Measurements from ENCODE around the gene GSK3B. TPM values are rescaled to one million over a fixed set of nuclear protein-coding genes. Genes with fewer than 3 reads are reported as not detected.

The GSK3B gene
- total and polyA plus RNA-seq, 2 donors (not counting 1 experiment from before 2014, with no cell fraction given): 12.3 to 33.3 TPM

DNA sequence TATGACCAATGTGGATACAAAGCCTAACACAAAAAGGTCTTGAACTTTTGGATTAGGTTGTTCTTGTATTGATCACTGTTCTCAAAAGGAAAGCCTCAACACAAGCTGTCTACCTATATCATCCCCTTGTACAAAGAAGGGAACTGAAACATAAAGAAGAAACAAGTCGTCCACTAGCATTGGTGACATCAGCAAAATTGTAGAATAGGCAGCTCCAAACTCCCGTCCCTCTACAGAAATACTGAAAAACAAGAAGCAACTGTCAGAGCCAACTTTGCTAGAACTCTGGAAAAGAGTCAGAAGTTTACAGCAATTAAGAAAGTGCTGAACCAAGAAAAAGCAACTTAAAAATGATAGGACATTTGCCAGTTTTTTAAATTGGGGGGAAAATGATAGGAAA, 319.8 kb downstream of the GSK3B start:
- no peaks in the 10 kb centered on the region for H4K20me1 ChIP-seq (ENCODE audit: control insufficient read depth, insufficient read depth, low read length, poor library complexity, severe bottlenecking)
- Mint-ChIP-seq H3K27me3 (peaks cover 4% of the 10 kb centered on the region), H3K4me1 (no peaks in the 10 kb centered on the region), H3K27ac (no peak overlapping the region), H3K4me3 (no peak overlapping the region), H3K9me3 (ENCODE audit: insufficient read depth) (no peaks in the 10 kb centered on the region)
- no peak overlapping the region for H3K4me2 ChIP-seq (replicated peaks; ENCODE audit: low read depth, low read length, poor library complexity, severe bottlenecking)
- TF ChIP-seq, protein P1, sequence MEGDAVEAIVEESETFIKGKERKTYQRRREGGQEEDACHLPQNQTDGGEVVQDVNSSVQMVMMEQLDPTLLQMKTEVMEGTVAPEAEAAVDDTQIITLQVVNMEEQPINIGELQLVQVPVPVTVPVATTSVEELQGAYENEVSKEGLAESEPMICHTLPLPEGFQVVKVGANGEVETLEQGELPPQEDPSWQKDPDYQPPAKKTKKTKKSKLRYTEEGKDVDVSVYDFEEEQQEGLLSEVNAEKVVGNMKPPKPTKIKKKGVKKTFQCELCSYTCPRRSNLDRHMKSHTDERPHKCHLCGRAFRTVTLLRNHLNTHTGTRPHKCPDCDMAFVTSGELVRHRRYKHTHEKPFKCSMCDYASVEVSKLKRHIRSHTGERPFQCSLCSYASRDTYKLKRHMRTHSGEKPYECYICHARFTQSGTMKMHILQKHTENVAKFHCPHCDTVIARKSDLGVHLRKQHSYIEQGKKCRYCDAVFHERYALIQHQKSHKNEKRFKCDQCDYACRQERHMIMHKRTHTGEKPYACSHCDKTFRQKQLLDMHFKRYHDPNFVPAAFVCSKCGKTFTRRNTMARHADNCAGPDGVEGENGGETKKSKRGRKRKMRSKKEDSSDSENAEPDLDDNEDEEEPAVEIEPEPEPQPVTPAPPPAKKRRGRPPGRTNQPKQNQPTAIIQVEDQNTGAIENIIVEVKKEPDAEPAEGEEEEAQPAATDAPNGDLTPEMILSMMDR (IDR thresholded peaks at IDR 0.05): no peak
- TF ChIP-seq EZH2 (IDR thresholded peaks at IDR 0.05; ENCODE audit: borderline replicate concordance, insufficient read depth, low read depth, low read length, poor library complexity, severe bottlenecking): no peak
- intact Hi-C loops (cut with micrococcal nuclease): no loop called here
- H3K9ac ChIP-seq (ENCODE audit: low read length): no peak overlapping the region
- H3K27ac ChIP-seq (ENCODE audit: low read length in 2 of 2): no peak overlapping the region
- no peaks in the 10 kb centered on the region for H3K27me3 ChIP-seq (replicated peaks in 1 of 4; ENCODE audit: control extremely low read depth in 1 of 4, control insufficient read depth in 3 of 4, insufficient read depth in 4 of 4, low read length in 3 of 4)
- no peak for DNase-seq
- no peak overlapping the region for H2AFZ ChIP-seq (ENCODE audit: insufficient read depth, low read depth, low read length, poor library complexity, severe bottlenecking)
- H3K36me3 ChIP-seq (replicated peaks in 1 of 2; ENCODE audit: control extremely low read depth in 1 of 2, control insufficient read depth in 1 of 2, extremely low read depth in 1 of 2, insufficient read depth in 2 of 2, low read length in 1 of 2): no peaks in the 10 kb centered on the region
- no peaks in the 10 kb centered on the region for H3K4me1 ChIP-seq (ENCODE audit: control insufficient read depth in 2 of 2, insufficient read depth in 2 of 2, low read length in 2 of 2)
- no peak overlapping the region for H3K4me3 ChIP-seq (ENCODE audit: control extremely low read depth in 1 of 5, extremely low read depth in 1 of 5, insufficient read depth in 1 of 5, low read depth in 2 of 5, low read length in 4 of 5)
- H3K79me2 ChIP-seq (ENCODE audit: control insufficient read depth, insufficient read depth, low read length): no peaks in the 10 kb centered on the region
- WGBS (ENCODE audit: insufficient coverage): 71% methylated on average over 2 of the region's 2 CpGs
- CTCF ChIA-PET: no interaction called here
- peaks cover 0 to 4% (median 3%) of the 10 kb centered on the region in 3 donors for H3K9me3 ChIP-seq (ENCODE audit: control extremely low read depth in 1 of 3, control insufficient read depth in 2 of 3, insufficient read depth in 1 of 3, low read length in 2 of 3)
- POLR2A ChIA-PET: no interaction called here
- no peak for ATAC-seq (ENCODE audit: low read depth)

Small RNA genes lying within 50 kb of the gene (small RNA-seq; reads per million reads assigned to genes)
- not detected for gene RN7SL397P (ENCODE audit: insufficient read length, low read depth, low replicate concordance)
- not detected for gene RN7SL762P (ENCODE audit: insufficient read length, low read depth, low replicate concordance)

Other genes starting within 250 kb of the GSK3B start
- 0.20 TPM in 1 of 2 replicates, not detected in the other for gene GPR156, start 190.8 kb upstream of the GSK3B start, total RNA-seq
- 0.03 TPM in 1 of 2 replicates, not detected in the other for gene GPR156, start 190.8 kb upstream of the GSK3B start, polyA plus RNA-seq

All from B cell (primary cell).